ENCODE results near the gene SCAANT1.

DNA sequence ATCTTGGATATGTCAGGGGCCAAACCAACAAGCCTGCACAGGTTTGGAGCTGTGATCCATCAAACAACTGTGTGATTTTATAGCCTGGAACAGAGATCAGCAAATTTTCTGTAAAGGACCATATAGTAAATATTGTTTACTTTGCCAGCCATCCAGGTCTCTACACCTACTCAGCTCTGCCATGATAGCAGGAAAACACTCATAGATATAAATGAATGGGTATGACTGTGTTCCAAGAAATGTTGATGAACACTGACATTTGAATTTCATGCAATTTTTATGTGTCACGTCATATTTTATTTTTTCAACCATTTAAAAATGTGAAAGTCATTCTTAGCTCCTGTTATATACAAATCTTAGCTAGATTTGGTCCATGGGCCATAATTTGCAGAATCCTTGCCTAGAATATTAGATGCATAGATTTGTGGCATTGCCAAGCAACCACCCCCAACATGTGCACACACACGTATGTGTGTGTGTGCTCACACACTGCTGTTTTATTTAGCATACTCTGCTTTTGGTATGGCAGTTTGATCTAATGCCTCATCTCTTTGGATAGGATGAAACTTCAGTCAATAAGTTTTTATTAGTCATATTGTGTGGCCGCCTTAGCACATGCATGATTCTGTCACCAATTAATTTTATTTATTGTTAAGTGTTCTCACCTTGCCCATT lies 42.1 kb downstream of the SCAANT1 start:
- TF ChIP-seq REST (IDR thresholded peaks at IDR 0.05), result no peak
- TF ChIP-seq RAD21 (IDR thresholded peaks at IDR 0.05), result no peak
- TF ChIP-seq JUND (IDR thresholded peaks at IDR 0.05), result no peak
- TF ChIP-seq, protein P1, sequence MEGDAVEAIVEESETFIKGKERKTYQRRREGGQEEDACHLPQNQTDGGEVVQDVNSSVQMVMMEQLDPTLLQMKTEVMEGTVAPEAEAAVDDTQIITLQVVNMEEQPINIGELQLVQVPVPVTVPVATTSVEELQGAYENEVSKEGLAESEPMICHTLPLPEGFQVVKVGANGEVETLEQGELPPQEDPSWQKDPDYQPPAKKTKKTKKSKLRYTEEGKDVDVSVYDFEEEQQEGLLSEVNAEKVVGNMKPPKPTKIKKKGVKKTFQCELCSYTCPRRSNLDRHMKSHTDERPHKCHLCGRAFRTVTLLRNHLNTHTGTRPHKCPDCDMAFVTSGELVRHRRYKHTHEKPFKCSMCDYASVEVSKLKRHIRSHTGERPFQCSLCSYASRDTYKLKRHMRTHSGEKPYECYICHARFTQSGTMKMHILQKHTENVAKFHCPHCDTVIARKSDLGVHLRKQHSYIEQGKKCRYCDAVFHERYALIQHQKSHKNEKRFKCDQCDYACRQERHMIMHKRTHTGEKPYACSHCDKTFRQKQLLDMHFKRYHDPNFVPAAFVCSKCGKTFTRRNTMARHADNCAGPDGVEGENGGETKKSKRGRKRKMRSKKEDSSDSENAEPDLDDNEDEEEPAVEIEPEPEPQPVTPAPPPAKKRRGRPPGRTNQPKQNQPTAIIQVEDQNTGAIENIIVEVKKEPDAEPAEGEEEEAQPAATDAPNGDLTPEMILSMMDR (IDR thresholded peaks at IDR 0.05; ENCODE audit: low read depth, low read length, missing input control), result no peak
- TF ChIP-seq TAF1 (conservative IDR thresholded peaks at IDR 0.05), result no peak
- TF ChIP-seq RXRA (IDR thresholded peaks at IDR 0.05), result no peak
- TF ChIP-seq YY1 (IDR thresholded peaks at IDR 0.05), result no peak
- no peak for TF ChIP-seq SP1 (IDR thresholded peaks at IDR 0.05)
- TF ChIP-seq, protein P2, sequence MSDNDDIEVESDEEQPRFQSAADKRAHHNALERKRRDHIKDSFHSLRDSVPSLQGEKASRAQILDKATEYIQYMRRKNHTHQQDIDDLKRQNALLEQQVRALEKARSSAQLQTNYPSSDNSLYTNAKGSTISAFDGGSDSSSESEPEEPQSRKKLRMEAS (IDR thresholded peaks at IDR 0.05), result no peak
- no peak for TF ChIP-seq ZBTB33 (IDR thresholded peaks at IDR 0.05)

Measured in liver (tissue), 3 donors.